IPS-NIHi7 (cell line): Measurements from ENCODE around the gene COPS6.
A peak's percentile ranks its signal among the peaks of the same experiment; 100 is the strongest.

ENCODE experiments used
- DNase-seq: peaks from one replicate; pipeline ENCODE4 v3.0.0; 2012; ENCODE audit warnings: mixed read lengths; ENCODE audit errors: extremely low spot score

Gene COPS6

DNA sequence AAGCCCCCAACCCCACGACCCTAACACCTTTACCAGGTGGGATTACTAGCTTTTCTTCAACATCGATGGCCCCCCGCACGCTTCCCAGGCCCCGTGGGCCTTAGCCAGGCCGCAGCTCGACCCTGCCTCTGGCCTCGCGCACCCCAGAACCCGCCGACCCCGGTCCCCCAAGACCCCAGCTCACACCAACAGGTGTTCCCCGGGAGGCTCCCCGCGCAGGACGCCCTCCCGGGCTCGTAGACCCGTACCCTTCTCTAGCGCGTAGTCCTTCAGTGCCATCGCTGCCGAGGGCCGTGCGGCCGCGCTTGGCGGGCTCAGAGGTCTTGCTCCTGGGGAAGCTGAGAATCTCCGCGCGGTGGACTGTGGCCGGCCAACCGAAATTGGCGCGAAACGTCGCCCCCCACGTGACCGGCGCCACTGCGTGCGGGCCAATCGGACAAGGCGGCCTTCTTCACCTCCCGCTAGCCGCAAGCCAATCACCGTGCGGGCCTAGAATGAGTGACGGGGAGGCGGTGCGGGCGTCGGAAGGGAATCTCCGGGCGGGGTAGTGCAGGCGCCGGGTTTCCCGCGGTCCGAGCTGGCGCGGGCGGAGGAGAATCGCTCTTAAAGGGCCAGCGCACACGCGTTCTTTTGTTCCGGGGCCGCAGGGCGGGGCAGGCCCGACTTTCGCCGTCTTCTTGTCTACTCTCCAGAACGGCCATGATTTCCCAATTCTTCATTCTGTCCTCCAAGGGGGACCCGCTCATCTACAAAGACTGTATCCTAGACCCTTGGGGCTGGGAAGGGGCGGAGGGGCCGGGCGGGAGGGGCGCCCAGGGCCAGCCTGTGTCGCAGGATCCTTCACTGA lies 12.5 kb downstream of the COPS6 start, which contains the start of the genes AP4M1 and MCM7:
TSS of gene AP4M1 (plus strand) at position 628 of the 847 bp plus-strand sequence. CDS start at position 700, 72 bp downstream.
TSS of gene MCM7 (minus strand) at position 382 of the 847 bp plus-strand sequence. CDS start at position 279, 103 bp downstream.
- DNase-seq, result peak; percentile 97

DNA sequence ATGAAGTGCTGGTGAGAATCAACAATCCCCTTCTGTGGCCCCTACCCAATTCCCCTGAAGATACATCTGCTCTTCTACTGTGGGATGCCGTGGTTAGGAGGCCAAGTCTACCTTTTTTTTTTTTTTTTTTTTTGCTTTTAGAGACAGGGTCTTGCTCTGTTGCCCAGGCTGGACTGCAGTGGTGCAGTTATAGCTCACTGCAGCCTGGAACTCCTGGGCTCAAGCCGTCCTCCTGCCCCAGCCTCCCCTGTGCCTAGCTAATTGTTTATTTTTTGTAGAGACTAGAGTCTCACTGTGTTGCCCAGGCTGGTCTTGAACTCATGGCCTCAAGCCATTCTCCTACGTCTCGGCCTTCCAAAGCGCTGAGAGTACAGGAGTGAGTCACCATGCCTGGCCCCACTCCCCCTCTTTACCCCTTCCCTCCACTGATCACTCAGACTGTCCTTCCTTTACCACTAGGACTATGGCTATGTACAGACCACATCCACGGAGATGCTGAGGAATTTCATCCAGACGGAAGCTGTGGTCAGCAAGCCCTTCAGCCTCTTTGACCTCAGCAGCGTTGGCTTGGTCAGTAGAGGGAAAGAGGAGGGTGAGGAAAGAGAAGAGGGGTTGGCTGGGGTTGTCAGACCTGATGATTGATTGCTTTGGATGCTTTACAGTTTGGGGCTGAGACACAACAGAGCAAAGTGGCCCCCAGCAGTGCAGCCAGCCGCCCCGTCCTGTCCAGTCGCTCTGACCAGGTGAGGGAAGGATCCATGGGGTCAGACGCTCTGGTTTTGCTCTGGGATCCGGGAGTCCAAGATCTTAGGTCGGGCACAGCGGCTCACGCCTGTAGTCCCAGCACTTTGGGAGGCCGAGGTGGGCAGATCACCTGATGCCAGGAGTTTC lies 14.4 kb downstream of the COPS6 start:
- no peak for DNase-seq

DNA sequence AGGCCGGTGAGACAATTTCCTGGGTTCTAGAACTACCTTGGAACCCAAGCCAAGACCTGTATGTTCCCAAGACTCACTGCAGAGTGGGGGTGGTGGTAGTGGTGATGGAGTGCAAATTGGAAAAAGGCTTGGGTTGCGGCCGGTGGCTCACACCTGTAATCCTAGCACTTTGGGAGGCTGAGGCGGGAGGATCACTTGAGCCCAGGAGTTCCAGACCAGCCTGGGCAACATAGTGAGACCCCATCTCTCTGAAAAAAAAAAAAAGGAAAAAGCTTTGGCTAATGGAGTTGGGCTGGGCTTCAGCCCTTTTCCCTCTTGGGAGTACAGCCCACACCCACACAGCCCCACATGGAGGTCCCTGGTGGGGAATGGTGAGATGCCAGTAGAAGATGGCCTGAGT lies 16.8 kb downstream of the COPS6 start:
- DNase-seq, result no peak

DNA sequence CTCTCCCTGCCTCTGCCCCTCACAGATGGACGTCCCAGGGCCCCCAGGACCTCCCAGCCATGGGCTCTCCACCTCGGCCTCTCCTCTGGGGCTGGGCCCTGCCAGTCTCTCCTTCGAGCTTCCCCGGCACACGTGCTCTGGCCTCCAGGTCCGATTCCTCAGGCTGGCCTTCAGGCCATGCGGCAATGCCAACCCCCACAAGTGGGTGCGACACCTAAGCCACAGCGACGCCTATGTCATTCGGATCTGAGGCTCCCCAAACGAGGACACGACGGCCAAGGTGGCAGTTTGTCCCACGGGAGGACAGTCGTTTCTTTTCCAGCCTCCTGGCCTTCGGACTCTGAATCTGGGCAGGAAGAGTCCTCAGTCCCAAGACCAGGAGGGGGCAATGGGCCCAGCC lies 17.9 kb downstream of the COPS6 start:
- DNase-seq, result no peak

DNA sequence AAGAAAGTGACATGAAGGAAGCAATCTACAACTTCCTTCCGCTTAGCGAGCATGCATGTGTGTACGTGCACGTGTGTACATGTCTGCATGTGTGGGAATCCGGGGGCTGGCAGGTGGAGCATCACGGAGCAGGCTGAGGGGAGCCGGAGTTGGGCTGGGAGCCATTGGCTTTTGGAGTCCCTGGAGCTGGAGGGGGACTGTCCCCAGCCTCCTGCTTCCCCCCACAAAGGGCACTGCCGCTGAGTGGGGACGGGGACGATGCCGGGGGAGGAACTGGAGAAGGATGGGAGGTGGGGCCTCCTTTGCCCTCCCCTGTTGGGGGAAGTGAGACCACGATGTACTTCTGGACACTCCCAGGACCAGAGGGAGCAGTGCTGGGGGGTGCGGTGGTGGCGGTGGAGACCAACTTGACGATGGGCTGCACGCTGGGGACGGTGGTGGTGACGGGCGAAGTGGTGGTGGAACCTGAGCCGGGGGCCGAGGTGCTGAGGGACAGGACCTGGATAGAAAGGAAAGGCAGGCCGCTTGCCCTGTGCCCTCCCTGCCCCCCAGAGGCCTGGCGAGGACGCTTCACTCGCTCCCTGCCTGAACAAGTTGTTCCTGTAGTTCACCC lies 18.5 kb downstream of the COPS6 start:
- DNase-seq, result no peak

DNA sequence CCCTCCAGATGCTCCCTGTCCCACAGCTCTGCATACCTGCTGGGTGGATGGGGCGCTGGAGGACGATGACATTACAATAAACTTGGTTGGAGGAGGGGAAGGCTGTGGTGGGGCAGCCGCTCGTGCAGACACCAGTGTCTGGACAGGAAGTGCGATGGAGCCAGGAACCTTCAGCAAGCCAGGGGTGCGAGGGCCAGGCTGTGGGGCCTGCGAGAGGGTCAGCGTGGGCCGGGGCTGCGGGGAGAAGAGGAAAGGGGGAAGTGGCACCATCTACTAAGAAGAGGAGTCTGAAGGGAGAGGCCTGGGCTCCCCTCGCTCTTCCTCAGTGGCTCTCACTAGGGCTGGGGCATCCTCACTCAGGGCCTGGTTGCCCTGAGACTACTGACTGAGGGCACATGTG lies 19.1 kb downstream of the COPS6 start:
- DNase-seq, result no peak

DNA sequence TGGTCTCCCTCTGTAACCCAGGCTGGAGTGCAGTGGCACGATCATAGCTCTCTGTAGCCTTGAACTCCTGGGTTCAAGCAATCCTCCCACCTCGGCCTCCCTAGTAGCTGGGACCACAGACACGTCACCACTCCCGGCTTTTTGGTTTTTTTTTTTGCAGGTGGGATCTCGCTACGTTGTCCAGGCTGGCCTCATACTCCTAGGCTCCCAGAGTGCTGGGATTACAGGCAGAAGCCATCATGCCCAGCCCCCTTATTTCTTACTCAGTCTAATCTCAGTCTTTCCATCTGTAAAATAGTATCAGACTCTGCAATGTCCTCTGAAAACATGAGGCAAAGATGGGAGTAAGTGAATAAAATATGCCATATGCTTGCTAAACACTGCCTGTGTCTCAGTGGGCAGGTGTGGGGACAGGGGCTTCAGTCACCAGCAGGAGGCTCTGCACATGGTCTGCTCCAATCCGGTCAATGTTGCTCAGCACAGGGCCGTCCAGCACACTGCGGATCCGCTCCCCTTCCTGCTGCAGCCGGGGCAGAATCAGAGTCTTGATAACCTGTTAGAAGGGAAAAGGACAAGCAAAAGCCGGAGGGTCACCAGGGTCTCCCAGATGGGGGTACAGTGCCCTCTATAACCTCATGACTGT lies 20.9 kb downstream of the COPS6 start:
- DNase-seq, result no peak

DNA sequence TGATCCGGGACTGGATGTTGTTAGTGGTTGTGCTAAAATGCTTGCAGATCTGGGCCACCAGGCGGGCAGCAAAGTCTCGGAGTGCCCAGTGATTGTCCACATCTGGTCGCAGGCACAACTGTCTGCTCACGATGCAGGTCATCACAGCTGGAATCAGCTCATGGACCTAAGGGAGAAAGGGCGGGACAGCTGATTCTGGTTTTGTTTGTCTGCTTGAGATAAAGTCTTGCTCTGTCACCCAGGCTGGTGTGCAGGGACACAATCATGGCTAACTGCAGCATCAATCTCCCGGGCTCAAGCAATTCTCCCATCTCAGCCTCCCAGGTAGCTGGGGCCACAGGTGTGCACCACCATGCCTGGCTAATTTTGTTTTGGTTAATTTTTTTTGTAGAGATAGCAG lies 22.4 kb downstream of the COPS6 start:
- no peak for DNase-seq

DNA sequence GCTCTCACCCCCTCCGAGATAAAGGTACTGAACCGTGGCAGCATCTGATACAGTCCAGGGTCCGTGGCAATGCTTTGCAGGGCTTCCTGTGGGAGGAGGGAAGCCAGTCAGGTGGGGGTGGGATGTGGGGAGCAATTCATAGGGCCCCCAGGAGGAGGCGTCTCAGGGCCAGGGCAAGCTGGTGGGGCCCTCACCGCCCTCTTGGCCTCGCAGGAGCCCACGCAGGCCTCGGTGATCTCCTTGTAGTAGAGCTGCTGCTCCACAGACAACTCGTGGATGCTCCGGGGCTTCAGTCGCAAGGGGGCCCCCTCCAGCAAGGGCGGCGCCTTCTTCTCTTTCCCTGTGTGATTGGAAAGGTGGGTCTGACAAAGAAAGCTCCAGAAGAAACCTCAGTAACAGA lies 23.1 kb downstream of the COPS6 start:
- DNase-seq, result no peak

DNA sequence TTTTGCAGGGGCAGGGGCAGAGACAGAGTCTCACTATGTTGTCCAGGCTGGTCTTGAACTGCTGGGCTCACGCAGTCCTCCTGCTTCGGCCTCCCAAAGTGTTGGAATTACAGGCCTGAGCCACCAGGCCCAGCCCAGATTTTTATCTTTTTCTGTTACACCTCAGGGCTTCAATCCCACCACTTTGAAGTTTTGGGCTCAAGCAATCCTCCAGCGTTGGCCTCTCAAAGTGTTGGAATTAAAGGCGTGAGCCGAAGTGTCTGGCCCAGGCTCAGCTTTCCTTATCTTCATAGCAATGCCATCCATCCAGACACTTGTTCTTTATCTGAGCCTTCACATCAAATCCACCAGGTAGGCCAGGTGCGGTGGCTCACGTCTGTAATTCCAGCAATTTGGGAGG lies 26.3 kb downstream of the COPS6 start:
- DNase-seq, result no peak

DNA sequence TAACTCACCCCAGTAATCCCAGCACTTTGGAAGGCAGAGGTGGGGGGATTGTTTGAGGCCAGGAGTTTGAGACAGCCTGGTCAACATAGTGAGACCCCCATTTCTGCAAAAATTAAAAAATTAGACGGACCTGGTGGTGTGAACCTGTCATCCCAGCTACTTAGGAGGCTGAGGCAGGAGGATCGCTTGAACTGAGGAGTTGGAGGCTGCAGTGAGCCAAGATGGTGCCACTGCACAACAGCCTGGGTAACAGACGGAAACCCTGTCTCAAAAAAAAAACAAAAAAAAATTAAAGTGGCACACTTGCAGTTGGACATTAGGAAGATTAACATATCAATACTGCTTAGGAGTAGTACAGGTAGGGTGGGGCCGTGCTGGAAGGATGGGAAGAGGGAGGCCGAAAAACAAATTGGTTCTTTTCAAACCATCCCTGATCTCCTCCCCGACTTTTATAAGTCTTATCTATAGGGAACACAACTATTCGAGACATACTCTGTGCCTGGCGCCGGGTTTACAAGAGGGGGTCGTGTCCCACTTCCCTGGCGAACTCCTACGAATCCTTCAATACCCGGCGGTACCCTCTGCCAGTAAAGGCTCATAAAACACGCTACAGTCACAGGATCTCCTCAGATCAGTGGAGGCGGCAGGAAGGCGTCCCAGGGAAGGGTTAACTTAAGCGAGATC lies 29.8 kb downstream of the COPS6 start:
- no peak for DNase-seq

DNA sequence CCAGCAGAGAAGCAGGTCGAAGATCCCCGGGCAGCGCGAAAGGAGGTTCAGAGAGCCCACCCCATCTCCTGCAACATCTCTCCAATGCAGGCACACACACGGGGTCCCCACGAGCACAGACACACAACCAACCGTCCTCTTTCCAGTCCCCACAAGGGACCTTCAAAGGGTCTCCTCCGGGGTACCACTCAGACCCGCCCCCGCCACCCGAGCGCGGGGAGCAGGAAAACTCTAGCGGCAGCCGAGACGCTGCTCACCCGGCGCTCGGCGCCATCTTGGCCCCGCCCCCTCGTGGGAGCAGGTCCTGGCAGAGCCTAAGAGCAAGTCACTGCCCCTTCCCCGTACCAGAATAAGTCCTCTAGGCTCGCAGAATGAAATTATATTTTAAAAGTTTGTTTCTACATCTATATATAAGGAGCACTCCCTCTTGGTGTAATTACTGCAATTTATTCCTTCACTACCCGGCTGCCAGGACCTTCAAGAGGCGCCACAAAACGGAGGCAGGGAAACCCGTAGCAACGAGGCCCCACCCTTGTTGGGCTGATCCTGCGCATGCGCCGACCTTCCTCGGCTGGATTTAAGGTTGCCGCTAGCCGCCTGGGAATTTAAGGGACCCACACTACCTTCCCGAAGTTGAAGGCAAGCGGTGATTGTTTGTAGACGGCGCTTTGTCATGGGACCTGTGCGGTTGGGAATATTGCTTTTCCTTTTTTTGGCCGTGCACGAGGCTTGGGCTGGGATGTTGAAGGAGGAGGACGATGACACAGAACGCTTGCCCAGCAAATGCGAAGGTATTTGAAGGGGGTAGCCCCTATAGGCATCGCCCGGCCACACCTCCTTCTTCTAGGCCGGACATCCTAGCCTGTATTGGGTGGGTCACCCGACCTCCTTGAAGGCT lies 30.6 kb downstream of the COPS6 start, which contains the start of the genes CNPY4 and TAF6:
TSS of gene CNPY4 (plus strand) at position 563 of the 898 bp plus-strand sequence. CDS start at position 674, 111 bp downstream.
TSS of gene TAF6 (minus strand) at position 287 of the 898 bp plus-strand sequence. CDS start 5,149 bp downstream, outside the sequence.
- DNase-seq, result peak; percentile 99

DNA sequence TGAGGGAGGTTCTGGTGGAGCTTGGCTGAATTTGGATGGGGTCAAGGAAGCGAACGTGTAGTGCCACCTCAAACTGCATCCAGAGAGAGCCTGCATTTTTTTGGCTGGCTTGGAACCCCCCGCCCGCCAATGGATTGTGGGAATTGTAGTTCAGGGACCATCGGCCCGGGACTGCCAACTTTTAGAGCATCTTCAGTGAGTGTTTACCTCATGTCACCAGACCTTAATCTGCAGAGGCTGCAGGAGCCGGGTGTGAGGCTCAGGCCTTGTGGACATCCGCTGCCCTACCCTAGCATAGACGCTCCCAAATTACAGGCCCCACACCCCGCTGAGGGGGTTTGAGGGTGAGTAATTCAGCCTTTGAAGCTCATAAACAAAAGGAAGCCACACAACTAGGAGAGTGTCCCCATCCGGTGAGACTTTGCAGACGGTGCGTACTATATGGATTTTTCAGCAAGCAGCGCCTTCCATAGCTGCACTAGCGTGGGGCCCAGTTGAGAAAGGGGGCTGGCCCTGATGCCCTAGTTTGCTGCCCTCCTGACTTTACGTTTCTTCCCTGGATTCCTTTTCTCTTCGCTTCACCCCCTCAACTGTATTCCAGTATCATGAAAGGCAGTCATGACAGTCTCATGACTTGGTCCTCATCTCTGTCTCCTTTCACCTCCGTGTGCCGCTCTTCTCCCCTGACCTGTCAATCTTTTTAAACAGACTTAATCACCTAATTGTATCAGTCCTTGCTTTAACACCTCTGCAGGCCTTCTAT lies 31.4 kb downstream of the COPS6 start:
- peak; percentile 71 for DNase-seq

DNA sequence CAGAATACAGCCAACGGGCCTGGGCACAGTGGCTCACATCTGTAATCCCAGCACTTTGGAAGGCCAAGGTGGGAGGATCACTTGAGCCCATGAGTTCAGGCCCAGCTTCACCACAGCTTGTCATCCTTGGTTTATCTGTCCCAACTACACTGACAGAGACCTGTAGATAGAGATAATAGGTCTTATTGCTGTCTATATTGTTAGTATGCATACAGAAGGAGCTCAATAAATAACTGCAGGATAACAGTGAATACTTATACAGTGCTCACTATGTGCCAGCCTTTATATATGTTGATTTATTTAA lies 31.9 kb downstream of the COPS6 start:
- DNase-seq, result no peak

DNA sequence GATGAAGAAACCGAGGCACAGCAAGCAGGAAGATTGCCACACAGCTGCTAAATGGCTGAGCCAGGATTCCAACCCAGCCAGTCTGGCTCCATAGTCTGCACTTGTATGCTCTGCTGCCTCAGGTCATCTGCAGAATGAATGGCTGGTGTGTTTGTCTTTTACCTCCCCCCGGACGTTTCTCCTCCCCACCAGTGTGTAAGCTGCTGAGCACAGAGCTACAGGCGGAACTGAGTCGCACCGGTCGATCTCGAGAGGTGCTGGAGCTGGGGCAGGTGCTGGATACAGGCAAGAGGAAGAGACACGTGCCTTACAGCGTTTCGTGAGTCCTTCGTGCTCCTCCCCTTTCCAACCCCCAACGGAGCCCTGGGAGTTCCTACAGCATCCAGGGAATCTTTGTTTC lies 33.3 kb downstream of the COPS6 start:
- DNase-seq, result no peak

DNA sequence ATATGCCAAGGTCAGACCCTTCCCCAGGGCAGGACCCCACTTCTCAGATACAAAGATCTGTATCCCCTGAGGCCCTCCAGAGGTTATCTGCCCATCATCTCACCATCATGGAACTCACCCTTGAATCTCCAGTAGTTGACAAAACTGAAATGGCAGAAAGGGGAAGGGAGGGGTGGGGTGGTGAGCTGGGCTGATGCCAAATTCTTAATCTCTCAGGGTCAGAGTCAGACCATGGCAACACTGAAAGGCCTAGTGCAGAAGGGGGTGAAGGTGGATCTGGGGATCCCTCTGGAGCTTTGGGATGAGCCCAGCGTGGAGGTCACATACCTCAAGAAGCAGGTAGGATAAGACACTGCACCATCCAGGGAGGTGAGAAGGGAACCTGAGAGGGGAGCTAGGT lies 33.8 kb downstream of the COPS6 start:
- DNase-seq, result no peak

DNA sequence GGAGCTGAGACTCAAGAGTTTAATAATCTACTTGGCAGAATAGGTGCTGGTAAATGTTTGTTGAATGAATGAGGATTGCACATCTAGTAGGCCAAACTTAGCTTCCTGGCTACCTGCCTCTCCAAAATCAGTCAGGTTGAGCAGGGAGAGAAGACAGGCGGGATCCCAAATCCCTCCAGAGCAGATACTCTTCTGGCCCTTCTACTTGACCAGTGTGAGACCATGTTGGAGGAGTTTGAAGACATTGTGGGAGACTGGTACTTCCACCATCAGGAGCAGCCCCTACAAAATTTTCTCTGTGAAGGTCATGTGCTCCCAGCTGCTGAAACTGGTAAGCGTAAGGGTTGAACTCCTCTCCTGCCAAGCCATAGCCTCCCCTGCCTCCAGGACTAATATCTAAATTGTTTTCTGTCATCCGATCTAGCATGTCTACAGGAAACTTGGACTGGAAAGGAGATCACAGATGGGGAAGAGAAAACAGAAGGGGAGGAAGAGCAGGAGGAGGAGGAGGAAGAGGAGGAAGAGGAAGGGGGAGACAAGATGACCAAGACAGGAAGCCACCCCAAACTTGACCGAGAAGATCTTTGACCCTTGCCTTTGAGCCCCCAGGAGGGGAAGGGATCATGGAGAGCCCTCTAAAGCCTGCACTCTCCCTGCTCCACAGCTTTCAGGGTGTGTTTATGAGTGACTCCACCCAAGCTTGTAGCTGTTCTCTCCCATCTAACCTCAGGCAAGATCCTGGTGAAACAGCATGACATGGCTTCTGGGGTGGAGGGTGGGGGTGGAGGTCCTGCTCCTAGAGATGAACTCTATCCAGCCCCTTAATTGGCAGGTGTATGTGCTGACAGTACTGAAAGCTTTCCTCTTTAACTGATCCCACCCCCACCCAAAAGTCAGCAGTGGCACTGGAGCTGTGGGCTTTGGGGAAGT lies 35.8 kb downstream of the COPS6 start:
- DNase-seq, result no peak
